Adipocyte (in vitro differentiated cells): Measurements from ENCODE around the gene BTK.

ENCODE experiments used
- DNase-seq: peaks from one replicate; pipeline ENCODE4 v3.0.0-alpha.2; 2015; ENCODE audit warnings: low read depth
- H3K27me3 ChIP-seq: replicated peaks from 2 replicates; pipeline ENCODE4 v1.7.0; 2013; ENCODE audit warnings: mild to moderate bottlenecking, low read length, moderate library complexity; ENCODE audit not compliant: control insufficient read depth, insufficient read depth
- H3K36me3 ChIP-seq: 2 replicates; pipeline ENCODE4 v1.7.0; 2013; ENCODE audit warnings: low read length, mild to moderate bottlenecking, moderate library complexity; ENCODE audit not compliant: control insufficient read depth, insufficient read depth, severe bottlenecking
- H3K4me1 ChIP-seq: 2 replicates; pipeline ENCODE4 v1.7.0; 2013; ENCODE audit warnings: mild to moderate bottlenecking, low read length, moderate library complexity; ENCODE audit not compliant: control insufficient read depth, insufficient read depth
- H3K4me3 ChIP-seq: 2 replicates; pipeline ENCODE4 v1.7.0; 2013; ENCODE audit warnings: mild to moderate bottlenecking, low read length, moderate library complexity
- H3K9ac ChIP-seq: 2 replicates; pipeline ENCODE4 v1.7.0; 2013; ENCODE audit warnings: mild to moderate bottlenecking, low read length, moderate library complexity
- H3K9me3 ChIP-seq: 2 replicates; pipeline ENCODE4 v1.7.0; 2013; ENCODE audit warnings: mild to moderate bottlenecking, low read length, moderate library complexity; ENCODE audit not compliant: control insufficient read depth

BTK gene

DNA sequence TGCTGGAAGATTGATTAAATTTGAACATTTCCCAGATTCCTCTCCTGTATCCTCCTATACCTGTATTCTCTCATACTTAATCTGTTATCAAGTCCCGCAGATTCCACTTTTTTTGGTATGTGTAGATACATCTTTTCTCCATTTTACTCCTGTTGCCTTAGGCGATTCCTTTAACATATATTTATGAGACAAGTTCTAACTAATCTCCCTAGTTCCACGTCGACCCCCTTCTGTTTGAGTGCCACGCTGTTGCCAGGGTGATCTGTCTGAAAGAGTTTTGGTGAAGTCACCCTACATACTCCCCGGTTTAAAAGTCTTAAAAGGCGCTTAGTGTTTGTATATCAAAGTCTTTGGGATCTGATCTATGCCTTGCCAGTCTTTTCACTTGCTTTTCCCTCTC is 24.5 kb upstream of the BTK start:
- Histone ChIP-seq H3K36me3 (peaks cover 20% of the 10 kb centered on the region), H3K9ac (peak overlapping the region; percentile 96), H3K9me3 (no peaks in the 10 kb centered on the region), H3K27me3 (no peaks in the 10 kb centered on the region), H3K4me3 (peak overlapping the region; percentile 88), H3K4me1 (peaks cover 13% of the 10 kb centered on the region)
- no peak for DNase-seq

DNA sequence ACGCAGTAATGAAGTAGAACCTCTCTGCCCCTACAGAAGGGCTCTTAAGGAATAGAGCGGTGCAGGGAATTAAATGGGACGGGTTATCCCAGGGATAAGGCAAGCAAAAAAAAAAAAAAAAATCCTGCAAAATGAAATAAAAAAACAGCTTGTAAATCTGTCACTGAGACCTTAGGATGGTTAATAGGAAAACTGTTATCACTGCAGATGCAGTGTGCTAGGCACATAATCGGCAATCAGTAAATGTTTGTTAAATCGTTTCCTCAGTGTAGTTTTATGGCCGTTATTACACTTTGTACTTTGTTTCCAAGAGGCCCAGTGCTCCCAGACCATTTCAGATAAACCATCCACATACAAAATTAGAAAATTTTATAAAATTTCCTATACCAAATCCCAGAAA is 23.1 kb upstream of the BTK start:
- no peaks in the 10 kb centered on the region for H3K9me3 ChIP-seq
- peak; percentile 20 for DNase-seq
- peaks cover 13% of the 10 kb centered on the region for H3K4me1 ChIP-seq
- no peaks in the 10 kb centered on the region for H3K27me3 ChIP-seq
- H3K36me3 ChIP-seq: peaks cover 20% of the 10 kb centered on the region
- H3K4me3 ChIP-seq: peak overlapping the region; percentile 88
- H3K9ac ChIP-seq: peak overlapping the region; percentile 96

DNA sequence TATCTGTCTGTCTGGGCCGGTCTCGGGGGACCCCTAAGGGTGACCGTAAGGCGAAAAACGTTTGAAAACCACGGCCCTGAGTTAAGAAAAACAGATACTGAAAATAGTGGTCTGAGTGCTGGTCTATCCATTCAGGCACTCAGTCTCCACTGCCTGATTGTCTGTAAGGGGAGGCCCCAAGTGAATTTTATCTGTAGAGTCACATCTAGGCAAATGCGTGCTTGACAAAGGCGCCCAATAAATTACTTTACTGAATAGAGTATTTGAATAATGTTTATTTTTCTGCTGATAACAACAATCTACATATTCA is 22.5 kb upstream of the BTK start:
- peak overlapping the region; percentile 88 for H3K4me3 ChIP-seq
- peak overlapping the region; percentile 96 for H3K9ac ChIP-seq
- H3K27me3 ChIP-seq: no peaks in the 10 kb centered on the region
- no peak for DNase-seq
- peaks cover 17% of the 10 kb centered on the region for H3K36me3 ChIP-seq
- peaks cover 13% of the 10 kb centered on the region for H3K4me1 ChIP-seq
- no peaks in the 10 kb centered on the region for H3K9me3 ChIP-seq

DNA sequence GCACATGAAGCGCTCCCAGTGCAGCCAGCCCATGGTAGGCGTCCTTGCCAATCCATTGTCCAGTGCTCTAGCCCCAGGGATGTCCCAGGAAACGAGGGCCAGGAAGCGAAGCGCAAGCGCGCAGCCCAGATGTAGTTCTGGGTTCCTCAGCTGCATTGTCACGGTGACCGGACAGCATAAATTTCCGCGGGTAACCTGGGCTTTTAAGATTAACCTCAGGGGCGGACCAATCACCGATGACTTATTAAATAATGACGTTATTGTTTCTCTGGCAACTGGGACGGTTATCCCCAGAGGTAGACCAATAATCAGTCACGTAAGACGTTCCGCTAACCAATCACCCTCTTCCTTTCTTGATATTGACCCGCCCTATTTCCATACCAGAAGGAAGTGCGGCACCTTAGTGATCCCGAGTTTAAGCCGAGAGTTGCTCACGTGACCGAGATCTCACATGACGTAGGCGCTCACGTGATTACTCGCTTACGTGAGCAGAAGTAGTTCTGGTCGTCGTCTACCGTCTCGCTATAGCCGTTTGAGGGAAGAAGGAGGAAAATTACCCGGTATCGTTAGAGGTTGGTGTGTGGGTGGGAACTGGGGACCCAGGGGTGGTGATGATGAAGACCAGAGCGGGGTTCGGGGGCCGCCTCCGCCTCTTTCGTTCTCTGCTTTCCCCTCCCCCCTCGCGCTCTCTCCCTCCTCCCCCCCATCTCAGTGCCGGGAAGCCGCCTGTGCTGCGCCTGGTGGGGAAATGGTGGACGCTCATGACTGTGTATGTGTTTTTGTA is 21.9 kb upstream of the BTK start, which contains the start of the genes GLA and HNRNPH2:
Gene GLA (minus strand): TSS at position 178 of the 784 bp plus-strand sequence. CDS start 22 bp downstream, at position 156.
Gene HNRNPH2 (plus strand): TSS at position 475 of the 784 bp plus-strand sequence. CDS start 3,767 bp downstream, outside the sequence.
- peak; percentile 96 for DNase-seq
- peak within 1 kb of the TSS; percentile 96 for H3K9ac ChIP-seq

DNA sequence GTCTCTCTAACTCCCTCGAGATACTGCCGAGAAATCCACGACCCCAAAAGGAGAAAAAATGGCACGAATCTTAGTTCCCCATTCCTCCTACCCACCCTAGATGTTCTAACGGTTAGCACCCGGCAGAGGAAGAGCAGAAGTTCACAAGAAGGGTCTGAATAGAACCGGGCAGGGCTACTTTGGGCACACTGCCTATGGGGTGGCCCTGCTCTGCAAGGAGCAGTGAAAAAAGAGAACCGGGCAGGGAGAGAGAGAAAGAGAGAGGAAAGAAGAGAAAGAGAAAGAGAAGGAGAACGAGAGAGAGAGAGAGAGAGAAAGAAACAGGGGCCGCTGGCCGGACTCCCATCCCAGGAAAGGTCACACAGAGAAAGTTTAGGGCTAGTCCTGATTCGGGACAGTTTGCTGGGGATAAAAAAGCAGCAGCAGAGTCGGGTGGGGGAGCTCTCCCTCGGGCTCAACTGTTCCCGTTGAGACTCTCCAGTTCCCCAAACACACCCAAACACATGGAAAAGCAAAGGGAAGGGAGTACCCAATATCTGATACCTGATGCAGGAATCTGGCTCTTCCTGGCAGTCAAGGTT is 21.3 kb upstream of the BTK start:
- Histone ChIP-seq H3K4me3 (peak overlapping the region; percentile 88), H3K36me3 (peaks cover 4% of the 10 kb centered on the region), H3K9me3 (no peaks in the 10 kb centered on the region), H3K9ac (peak overlapping the region; percentile 96), H3K4me1 (peaks cover 13% of the 10 kb centered on the region), H3K27me3 (no peaks in the 10 kb centered on the region)
- no peak for DNase-seq

More for the DNA sequence above, 21.9 kb upstream of the BTK start, which contains the start of the genes GLA and HNRNPH2:
- no peaks in the 10 kb centered on the region for H3K27me3 ChIP-seq
- H3K36me3 ChIP-seq: peaks cover 11% of the 10 kb centered on the region
- peaks cover 13% of the 10 kb centered on the region for H3K4me1 ChIP-seq
- H3K9me3 ChIP-seq: no peaks in the 10 kb centered on the region
- H3K4me3 ChIP-seq: peak within 1 kb of the TSS; percentile 88

DNA sequence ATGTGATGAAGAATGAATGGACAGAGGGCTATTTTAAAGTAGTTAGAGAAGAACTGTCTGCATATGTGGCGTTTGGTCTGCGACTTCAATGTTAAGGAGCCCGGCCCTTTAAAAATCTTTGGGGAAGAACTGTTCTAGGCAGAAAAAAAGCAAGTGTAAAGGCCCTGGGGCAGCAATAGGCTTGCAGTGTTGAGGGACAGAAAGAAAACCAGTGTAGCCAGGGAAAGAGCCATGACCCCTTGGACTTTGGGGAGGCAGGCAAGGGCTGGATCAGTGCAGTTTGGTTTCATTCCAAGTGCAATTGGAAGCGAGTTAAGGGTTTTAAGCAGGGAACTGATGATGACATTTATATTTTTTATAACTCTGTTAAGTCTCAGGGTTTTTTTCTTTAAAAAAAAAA is 13.8 kb upstream of the BTK start:
- H3K4me1 ChIP-seq: peaks cover 6% of the 10 kb centered on the region

DNA sequence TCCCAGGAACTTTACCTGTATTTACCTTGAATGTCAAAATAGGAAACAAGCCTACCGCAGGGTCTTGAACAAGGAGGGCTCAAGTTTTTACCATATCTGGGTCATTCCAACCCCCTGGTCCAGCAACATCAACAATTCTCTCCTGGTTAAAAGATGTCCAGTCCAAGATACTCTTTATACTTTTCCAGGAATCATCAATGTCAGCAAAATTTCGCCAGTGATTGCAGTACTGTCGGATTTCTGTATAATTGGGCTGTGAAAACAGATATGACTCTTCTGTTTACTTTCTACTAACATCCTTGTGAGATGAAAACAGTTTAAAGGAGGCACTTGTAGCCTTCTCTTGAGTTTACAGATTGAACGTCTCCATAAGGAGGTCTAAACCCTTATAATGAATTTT is 12.7 kb upstream of the BTK start:
- no peaks in the 10 kb centered on the region for H3K9me3 ChIP-seq
- DNase-seq: no peak
- no peak overlapping the region for H3K9ac ChIP-seq
- peaks cover 6% of the 10 kb centered on the region for H3K4me1 ChIP-seq
- H3K36me3 ChIP-seq: peaks cover 21% of the 10 kb centered on the region
- peaks cover 7% of the 10 kb centered on the region for H3K27me3 ChIP-seq
- H3K4me3 ChIP-seq: no peak overlapping the region

More for the DNA sequence above, 13.8 kb upstream of the BTK start:
- DNase-seq: no peak
- H3K9me3 ChIP-seq: no peaks in the 10 kb centered on the region
- H3K4me3 ChIP-seq: no peak overlapping the region
- no peak overlapping the region for H3K9ac ChIP-seq
- H3K36me3 ChIP-seq: peaks cover 21% of the 10 kb centered on the region
- peaks cover 7% of the 10 kb centered on the region for H3K27me3 ChIP-seq

DNA sequence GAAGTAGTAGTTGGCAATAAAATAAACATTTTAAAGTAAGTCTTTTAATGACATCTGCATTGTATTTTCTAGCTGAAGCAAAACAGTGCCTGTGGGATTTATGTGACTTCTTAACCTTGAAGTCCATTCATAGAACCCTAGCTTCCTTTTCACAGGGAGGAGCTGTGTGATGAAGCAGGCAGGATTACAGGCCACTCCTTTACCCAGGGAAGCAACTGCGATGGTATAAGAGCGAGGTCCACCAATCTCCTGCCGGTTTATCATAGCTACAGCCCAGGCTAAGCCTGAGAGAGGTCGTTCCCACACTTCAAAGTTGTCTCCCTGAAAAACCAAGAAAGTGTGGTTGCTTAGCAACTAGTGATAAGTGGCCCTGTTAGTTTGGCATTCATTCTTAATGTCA is 11.8 kb upstream of the BTK start:
- Histone ChIP-seq H3K4me1 (peaks cover 6% of the 10 kb centered on the region), H3K9me3 (no peaks in the 10 kb centered on the region), H3K27me3 (peaks cover 7% of the 10 kb centered on the region), H3K36me3 (peaks cover 21% of the 10 kb centered on the region), H3K9ac (no peak overlapping the region), H3K4me3 (no peak overlapping the region)
- DNase-seq: no peak

DNA sequence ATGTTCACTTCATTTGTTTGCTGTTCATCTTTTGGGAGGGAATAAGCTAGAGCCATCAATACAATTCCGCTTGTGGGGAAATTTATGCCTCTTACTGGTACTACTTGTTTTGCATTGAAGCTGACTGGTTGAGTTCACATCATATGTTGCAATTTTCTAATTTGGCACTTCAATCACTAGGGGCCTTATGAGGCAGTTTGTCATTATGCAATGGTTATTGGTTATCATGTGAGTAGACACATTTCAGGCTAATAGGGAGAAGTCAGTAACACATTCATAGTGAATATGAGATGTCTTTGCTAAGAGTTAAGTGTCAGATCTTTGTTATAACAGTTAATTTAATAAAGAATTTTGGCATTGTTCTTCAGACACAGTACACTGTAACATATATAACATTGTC is 9.8 kb upstream of the BTK start:
- Histone ChIP-seq H3K9ac (no peak overlapping the region), H3K36me3 (peaks cover 26% of the 10 kb centered on the region), H3K4me3 (no peak overlapping the region), H3K27me3 (peaks cover 7% of the 10 kb centered on the region), H3K9me3 (no peaks in the 10 kb centered on the region), H3K4me1 (peaks cover 16% of the 10 kb centered on the region)
- peak; percentile 48 for DNase-seq

DNA sequence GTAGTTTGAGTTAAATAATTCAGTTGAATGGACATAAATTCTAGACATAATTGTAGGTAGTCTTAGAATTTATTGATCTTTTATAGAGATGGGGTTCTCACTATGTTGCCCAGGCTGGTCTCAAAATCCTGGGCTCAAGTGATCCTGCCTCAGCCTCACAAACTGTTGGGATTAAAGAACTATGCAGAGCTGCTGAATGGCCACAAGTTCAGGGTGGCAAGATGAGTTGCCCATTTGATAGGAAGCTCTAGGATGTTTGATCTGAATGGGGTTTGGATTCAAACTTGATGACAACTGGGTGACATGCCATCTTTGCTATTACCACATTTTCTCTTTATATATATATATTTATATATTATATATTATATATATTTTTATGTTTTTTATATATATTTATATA is 8.4 kb upstream of the BTK start:
- Histone ChIP-seq H3K36me3 (peaks cover 26% of the 10 kb centered on the region), H3K4me3 (no peak overlapping the region), H3K9me3 (no peaks in the 10 kb centered on the region), H3K9ac (no peak overlapping the region), H3K27me3 (peaks cover 11% of the 10 kb centered on the region), H3K4me1 (peaks cover 16% of the 10 kb centered on the region)
- no peak for DNase-seq

DNA sequence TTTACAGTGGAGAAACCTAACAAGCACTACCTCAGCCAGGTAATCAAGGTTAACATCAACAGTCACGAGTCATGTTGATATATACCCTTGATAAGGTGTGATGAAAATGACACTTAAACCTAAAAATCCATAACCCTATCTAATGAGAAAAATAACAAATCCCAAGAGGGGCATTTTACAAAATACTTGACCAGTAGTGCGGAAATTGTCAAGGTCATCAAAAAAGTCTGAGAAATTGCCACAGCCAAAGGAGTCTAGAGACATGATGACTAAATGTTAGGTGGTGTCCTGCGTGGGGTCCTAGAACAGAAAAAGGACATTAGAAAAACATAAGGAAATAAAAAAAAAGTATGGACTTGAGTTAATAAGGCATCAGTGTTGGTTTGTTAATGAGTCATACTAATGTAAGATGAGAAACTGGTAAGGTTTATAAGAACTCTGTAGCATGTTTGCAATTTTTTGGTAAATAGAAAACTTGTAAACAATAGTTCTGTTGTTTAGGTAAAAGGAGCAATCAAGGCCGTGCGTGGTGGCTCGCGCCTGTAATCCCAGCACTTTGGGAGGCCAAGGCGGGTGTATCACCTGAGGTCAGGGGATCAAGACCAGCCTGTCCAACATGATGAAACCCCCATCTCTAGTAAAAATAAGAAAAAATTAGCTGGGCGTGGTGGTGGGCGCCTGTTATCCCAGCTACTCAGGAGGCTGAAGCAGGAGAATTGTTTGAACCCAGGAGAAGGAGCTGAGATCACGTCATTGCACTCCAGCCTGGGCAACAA is 7.7 kb upstream of the BTK start:
- no peaks in the 10 kb centered on the region for H3K9me3 ChIP-seq
- no peak overlapping the region for H3K4me3 ChIP-seq
- peaks cover 26% of the 10 kb centered on the region for H3K36me3 ChIP-seq
- H3K27me3 ChIP-seq: peaks cover 11% of the 10 kb centered on the region
- peaks cover 16% of the 10 kb centered on the region for H3K4me1 ChIP-seq
- H3K9ac ChIP-seq: no peak overlapping the region
- no peak for DNase-seq
